Measurements from ENCODE around the gene PAQR5.

PAQR5 gene

DNA sequence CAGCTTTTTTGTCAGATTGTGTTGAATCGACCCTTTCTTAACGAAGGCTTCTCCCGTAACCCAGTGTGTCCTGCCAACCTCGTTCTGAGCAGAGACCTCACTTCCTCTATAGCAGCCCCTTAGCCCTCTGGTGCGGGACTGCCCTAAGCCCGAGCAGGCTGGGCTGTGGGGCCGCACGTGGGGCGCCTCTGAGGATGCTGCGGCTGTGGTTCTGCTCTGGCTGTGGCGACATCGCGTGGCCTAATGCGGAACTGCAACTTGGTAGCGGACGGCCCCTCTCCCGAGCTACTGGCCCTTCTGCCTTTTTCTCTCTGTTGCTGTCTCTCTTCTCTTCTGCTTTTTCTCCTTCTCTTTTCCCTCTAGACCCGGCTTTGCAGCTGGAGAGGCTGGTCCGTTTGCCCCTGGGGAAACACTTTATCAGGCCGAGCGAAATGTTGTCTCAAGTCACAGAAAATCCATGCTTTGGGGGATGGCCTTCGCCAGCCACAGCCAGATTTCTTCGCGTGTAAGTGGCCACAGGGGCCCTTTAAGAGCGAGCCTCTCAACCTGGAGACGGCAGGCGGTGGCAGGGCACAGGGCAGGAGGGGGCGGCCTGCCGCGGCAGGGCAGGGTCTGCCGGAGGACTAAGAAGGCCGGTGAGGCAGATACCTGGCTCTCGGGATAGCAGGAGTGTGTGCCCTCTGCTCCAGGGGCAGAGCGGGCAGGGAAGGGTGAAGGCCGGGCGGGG lies 96.0 kb downstream of the PAQR5 start:
- peak; percentile 26 to 45 for DNase-seq

DNA sequence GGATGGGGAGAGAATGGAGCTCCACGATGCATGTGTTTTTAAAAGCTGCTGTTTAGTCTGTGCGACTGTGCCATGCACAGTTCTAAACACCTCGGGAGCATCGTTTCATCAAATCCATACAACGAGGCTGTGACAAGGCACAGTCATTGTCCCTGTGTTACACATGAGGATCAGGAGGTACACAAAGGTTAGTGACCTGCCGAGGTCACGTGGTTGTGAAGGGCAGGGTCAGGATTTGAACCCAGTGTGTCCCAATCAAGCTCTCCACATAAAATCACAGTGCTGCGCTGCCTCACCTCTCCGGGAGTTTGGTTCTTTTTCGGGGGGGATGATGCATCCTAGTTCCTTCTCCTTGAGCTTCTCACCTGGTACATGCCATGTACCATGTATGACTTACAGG lies 96.7 kb downstream of the PAQR5 start:
- DNase-seq, result no peak

DNA sequence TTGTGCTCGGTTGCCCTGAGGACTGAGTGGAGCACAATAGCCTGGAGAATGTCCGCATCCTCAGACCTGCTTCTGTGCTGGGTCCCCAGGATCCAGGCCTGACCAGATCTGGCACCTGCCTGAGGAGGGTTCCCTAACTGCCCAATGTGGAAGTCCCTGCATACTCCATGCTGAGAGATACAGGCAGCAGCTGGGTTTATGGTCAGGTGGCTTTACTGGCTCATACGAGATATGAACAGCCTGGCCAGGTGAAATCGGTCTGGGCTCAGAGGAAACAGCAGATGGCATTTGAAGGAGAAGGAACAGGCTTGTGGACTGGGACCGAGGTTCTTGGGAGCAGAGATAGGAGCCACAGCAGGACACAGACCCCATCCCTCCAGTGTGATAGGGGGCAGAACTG lies 97.3 kb downstream of the PAQR5 start:
- DNase-seq, result no peak

DNA sequence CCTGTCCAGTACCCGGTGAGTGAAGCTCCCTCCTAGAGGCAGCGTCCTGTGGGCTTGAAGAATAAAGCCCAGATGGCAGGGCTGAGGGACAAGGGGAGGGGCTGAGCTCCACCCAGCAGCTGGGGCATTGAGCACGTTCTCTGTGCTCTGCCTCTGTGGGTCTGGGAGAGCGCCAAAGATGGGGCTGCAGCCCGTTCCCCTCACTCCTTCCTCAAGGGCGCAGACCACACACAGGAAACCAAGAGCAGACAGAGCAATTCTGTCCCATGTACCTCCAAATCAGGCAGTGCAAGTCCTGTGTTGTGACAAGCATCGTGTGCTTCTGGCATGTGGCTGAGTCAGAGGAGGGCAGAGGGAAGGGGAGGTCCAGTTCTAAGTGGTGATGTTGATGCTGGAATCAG lies 99.8 kb downstream of the PAQR5 start:
- no peak for DNase-seq

DNA sequence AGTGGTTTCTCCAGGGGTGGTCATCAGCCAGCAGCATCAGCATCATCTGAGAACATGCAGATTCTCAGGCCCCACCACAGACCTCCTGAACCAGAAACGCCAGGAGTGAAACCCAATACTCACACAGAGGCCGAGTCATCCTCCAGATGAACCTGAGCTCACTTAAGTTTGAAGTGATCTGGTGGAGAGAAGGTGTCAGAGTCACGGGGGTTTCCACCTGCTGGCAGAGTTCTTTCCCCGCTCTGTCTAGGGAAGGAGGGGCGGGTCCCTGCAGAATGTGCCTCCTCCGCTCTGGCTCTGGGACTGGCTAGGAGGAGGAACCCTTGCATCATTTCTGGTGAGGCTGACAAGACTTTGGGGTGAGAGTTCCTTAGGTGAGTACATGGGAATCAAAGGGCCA lies 102.1 kb downstream of the PAQR5 start:
- DNase-seq, result no peak

DNA sequence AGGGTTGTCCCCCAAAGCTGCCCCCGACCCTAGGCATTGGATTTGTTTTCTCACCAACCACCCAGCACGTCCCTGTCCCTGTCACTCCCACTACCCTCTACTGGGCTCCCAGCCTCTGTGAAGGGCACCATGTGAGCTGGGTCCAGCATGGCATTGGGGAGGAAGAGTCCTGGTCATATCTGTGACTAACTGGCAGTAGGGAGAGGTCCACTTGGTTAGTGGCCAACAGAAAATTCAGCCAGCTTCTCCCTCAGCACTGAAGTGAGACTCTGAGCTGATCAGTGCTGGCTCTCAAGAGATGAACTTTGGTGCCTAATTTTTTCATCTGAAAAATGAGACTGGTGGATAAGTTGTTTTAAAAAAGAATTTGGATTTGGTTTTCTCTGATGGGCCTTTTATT lies 104.1 kb downstream of the PAQR5 start:
- DNase-seq, result no peak

DNA sequence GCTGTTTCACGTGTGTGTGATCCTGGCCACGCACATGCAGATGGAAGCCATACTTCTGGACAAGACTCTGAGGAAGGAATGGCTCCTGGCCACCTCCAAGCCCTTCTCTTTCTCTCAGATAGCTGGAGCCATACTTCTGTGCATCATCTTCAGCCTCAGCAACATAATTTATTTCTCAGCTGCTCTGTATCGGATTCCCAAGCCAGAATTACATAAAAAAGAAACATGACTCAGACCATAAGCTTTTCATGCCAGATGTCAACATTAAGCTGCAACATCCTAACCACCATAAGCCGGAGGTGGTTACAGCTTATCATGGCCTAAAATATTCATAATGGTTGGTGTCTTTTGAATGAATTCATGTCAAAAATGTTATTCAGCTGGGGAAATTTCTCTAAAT lies 104.9 kb downstream of the PAQR5 start:
- no peak for DNase-seq

DNA sequence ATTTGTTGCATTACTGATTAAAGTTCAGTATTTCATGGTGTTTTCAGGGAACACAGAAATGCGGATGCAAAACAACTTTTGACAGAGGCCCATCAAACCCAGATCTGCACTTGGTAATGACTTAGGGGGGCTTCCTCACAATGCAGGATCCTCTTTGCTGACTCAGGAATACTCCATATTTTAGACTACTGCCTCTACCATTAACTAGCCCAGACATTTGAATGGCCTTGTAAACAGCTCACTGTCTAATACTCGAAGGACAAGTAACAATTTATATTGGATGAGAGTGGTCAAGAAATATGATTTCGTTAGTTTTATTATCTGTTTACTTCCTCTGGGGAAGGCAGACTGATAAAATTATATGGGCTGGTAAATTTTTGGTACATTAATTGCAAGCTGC lies 106.4 kb downstream of the PAQR5 start:
- no peak for DNase-seq

DNA sequence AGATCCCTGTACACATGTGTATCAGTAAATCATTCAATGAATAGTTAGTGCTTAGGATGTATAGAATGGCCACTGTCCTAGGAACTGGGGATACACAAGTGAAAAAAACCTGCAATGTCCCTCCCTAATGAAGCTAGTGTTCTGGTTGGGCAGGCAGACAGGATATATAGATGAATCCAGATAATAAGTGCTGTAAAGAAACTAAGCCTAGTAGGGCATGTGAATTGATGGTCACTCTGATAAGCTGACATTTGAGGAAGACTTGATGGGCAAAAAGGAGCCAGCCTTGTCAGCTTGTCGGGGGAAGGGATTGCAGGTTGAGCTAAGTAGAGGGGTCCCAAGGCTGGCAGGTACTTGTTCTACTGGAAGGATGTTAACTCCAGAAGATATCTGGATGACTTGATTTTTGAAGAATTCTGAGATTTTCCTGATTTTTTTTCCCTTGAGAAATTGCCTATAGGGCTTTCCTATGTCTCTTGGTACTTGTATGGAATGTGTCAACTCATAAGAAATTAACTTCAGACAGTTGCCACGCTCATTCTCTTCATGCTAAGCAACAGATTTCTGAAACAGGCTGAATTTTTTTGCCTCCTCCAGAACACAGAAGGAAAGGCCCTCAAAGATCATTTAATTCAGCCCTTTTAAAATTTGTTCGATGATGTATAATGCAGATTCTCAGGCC lies 109.1 kb downstream of the PAQR5 start:
- DNase-seq, result no peak

DNA sequence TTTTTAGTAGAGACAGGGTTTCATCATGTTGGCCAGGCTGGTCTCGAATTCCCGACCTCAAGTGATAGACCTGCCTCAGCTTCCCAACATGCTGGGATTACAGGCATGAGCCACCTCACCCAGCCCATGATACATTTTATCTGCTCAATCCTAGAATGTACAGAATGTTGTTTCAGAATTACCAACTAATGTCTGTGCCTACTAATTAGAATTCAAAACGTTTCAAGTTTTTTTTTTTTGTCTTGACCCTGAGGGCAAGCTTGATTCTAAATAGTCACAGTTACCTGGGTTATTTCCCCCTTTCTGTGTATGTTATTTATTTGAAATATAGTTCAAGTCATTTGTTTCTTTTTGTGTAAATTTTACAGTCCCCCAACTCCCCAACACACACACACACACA lies 110.1 kb downstream of the PAQR5 start:
- no peak for DNase-seq

DNA sequence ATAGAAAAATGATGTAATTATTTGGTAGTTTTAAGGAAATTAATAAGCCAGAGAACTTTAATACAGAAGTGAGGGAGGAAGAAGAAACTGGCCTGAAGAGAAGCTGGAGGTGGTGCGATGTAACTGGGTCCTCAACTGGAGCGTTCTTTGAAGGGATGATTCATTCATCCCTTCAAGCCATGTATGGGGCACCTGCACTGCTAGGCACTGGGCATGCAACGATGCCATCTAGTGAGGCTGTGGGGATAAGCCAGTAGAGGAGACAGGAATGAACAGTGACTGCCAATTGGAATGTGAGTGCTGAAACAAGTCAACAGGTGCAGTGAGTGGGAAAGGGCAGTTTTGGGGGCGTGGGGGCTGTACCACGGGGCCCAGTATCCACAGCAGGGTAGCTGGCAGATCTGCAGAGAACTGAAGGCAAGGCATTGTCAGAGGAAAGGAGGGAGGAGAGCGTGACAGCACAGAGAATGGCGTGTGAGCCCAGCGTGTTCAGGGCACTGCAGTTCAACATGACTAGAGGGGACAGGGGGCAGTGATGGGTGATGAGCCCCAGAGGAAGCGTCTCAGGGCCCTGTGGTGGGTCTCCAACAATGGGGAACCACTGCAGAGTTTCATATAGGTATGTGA lies 111.6 kb downstream of the PAQR5 start:
- DNase-seq, result no peak

DNA sequence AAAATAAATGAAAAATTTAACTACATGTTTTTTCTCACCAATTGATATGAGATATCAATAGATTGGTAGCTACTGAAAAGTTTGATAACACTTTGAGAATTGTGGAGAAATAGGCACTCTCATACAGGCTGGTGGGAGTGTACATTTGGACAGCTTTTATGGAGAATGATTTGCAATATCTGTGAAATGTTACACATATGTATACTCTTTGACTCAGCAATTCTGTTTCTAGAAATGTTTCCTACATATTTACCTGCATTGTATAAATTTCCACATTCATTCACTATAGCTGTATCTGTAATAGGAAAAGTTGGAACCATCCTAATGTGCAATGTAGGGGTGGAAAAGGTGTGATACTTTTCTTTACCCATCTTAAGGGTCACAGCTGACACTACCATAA lies 113.6 kb downstream of the PAQR5 start:
- DNase-seq, result no peak

DNA sequence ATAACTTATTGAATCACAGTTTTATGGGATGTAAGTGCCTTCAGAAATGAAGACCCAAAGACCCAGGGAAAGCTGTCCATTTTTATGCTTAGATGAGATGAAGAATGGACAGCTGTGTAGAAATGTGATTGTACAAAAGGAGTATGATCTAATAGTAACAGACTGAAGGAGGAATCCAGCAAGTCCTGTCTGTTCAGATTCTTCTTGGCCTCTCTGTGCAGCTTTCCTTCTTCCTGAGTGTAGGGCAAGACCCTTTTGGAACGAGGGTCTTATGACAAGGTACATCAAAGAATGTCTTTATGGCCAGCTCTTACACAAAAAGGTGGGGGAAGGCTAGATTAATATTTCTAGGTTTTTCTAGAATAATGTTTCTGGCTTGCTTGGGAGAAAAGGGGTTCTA lies 114.0 kb downstream of the PAQR5 start:
- DNase-seq, result no peak

DNA sequence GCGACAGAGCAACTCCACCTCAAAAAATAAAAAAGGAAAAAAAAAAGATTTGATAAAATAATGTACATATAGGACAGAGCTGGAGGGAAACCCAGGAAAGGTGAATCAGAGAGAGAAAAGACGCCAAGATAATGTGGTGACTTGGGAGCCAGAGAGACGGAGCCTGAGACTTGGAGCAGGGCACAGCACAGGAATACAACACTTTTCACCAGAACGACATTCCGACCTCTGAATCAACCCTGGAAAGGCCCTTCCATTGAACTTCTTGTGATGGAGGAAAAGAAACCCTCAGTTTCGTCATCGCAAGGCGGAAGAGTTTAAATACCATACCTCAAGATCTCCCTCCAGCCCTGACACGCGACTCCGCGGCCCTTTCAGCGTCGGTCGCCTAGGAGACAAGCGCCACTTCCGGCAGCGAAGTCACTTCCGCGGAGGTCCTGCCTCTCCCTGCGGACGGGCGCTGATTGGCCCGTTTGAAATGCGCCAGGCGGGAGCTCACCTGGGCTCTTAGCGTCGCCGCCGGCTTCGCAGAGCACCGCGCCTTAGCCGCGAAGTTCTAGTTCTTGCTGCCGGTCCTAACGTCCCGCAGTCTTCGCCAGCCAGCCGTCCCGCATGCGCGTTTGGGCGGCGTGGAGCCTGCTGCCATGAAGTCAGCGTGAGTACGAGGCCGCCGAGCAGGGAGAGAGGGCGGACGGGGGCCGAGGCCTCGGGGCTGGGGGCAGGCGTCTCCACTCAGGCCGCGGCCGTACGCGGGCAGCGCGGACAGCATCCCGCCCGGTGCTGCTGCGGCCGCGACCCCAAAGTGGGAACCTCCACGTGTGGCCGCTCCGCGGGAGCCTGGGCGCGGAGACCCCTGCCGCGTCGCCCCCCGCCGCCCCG lies 115.3 kb downstream of the PAQR5 start, which contains the start of gene KIF23:
TSS of gene KIF23 (plus strand) at position 528 of the 879 bp plus-strand sequence. CDS start at position 645, 117 bp downstream.
- DNase-seq, result peak; percentile 52 to 93

DNA sequence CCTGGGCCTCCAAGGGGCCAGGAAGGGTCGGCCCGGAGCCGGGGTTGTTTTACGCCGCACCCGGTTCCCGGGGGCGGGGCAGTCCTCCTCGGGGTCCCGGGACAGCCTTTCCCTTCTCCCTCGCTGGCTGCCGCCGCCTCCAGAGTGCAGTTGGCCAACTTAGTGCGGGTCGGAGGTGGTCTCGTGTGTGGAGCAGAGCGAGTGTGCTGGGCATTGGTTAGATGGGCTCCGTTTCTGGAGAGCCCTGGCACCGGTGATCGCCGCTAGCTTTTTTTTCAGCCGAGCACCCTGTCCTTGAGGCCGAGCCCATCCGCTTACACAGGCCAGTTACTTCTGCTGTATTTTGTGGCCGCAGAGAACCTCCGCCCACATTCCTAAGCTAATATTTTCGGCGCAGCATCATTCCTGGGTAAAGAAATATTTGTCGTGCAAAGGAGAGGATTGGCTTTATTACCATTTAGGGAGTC lies 116.0 kb downstream of the PAQR5 start:
- DNase-seq, result no peak

DNA sequence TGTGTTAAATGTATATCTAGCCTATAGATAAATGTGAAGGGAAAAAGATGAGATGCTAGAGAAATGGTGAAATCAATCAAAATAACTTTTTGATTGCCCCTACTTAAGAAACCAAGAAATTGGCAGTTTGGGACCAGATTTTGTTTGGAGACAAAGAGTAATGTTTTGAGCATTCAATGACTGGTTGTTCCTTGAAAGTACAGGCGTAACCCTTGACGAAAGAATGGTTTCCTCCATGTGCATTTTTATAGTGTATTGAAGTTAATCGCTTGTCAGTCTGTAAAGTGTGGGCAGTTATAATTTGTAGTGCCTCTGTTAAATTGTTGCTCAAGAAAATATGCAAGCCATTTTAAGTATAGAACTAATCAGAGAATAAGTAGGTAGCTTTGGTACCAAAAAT lies 116.7 kb downstream of the PAQR5 start:
- no peak for DNase-seq

DNA sequence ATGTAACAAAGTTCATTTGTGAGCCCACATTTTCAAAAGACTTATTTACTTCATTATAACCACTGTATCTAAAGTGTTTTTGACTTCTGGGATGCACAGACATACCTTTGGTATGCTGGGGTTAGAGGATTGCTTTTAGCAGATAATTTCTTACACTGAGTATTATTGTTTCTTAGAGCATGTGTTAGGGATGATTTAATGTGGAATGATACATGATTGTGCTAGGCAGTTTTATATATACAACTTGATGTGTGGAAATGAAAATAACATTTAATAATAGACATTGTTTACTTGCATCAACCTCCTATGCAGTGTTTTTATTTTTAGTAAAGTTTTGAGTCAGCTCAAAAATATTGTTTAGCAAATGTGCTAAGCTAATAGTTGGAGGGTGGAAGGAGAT lies 118.9 kb downstream of the PAQR5 start:
- no peak for DNase-seq

DNA sequence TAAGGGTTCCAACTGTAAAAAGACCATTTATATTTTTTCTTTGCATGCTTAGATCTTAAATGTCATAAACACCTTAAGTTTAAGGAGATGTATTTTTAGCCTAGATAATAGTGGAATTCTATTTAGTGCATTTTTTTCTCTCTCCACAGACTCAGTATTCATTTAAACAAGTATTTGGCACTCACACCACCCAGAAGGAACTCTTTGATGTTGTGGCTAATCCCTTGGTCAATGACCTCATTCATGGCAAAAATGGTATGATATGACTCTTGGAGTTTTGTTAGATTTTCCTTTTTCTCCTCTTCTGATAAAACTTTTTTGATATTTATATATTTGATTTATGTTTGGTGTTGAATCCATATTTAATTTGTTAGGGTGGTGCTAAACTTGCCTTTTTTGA lies 122.8 kb downstream of the PAQR5 start:
- DNase-seq, result no peak

DNA sequence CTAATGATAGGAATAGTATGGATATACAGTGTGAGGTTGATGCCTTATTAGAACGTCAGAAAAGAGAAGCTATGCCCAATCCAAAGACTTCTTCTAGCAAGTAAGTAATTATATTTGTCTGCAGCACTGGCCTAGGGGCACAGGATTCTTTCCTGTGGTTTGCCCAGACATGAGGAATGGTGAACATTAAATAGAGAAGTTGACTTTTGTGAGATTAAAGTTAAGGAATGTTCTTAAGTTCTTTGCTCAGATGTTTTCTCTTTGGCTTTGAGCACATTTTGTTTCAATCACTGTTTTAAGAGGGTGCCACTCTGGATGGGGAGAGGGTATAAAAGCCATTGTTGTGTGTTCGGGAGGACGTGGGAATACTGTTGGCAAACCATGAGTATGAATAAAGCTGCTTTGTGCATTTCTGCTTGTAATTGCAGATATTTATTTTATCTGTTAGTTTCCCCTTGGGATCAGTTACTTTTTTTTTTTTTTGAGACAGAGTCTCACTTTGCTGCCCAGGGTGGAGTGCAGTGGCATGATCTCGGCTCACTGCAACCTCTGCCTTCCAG lies 123.7 kb downstream of the PAQR5 start:
- no peak for DNase-seq

DNA sequence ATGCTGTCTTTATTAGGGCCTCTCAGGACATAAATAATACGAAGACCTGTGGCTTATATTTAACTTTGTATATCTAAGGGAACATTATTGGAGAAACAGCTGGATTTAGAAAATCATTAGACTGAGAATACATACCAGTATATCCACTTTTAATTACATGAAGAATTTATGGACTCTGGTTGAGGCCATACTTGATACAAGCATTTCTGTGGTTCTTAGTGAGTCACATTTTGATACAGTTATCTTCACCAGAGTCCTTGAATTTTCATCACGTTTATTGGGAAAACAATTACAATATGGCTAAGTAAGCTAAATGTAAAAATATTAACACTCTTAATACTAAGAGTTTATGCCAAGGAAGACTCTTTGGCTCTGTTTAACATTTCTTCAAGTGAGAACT lies 125.3 kb downstream of the PAQR5 start:
- DNase-seq, result no peak

DNA sequence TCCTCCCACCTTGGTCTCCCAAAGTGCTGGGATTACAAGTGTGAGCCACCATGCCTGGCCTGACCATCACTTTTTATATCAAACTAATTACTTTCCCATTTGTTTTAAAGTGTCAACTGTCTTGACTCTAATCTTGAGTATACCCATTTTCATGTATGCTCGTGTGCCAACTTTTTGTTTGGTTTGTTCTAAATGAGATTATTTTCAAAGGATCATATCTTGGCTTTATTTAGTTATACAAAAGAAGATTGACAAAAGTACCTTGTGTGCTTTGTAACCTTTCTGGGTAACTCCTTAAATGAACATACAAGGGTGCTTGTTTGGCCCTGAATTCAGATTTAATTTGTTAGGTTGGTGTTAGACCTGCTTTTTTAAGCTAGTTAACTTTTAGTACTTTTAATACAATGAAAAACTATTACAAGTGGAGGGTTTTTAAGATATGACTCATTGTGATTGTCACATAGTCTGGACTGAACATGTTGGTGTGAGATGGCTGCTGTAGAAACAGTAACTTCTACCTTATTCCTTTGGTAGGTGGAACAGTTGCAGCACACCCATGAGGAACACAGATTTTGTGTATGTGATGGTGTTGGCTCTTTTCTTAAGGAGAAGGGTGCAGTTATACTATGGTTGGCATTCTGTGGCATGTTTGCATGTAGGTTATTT lies 126.2 kb downstream of the PAQR5 start:
- no peak for DNase-seq

DNA sequence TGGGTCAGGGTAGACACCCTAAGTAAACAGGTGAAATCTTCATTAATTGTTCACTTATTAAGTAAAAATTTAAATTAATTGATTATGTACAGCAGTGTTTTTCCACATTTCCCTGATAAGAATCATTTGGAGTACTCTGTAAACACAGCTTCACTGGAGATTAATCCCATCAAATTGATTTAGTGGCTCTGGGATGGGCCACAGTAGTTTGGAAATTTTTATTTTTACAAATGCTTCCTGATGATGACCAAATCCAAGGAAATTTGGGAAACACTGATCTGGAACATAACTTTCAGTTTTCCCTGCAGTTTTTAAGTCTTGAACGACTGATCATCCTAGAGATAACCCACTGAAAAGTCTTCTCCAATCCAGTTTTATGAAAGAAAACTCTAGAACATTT lies 135.1 kb downstream of the PAQR5 start:
- no peak for DNase-seq

All from NCI-H187 (cell line).